Measurements from ENCODE around the gene GLA.

GLA gene

DNA sequence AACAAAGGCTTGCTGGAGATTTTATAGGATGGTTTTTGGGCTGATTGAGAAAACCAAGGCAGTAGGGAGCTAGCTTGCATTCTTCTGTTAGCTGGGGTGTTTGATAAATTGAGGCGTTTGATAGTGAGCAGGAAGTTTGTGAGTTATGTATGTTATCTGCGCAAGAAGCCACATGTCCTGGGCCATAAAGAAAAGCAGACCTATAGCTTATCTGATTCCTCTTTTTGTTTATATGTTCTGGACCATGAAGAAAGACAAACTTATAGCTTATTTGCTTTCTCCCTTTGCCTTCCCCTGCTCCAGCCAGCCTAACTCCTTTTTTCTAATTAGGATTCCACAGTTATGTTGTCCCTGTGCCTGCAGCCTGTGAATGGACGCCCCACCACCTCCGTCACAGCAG, 9.5 kb upstream of the GLA start:
- Histone ChIP-seq H3K36me3 (ENCODE audit: insufficient read depth, low read length) (peaks cover 8% of the 10 kb centered on the region), H3K4me2 (ENCODE audit: low read length) (no peak overlapping the region), H3K9ac (ENCODE audit: low read depth, low read length) (no peak overlapping the region), H3K4me3 (ENCODE audit: low read length) (no peak overlapping the region), H3K27me3 (ENCODE audit: control insufficient read depth, insufficient read depth, low read length) (no peaks in the 10 kb centered on the region), H3K4me1 (ENCODE audit: control insufficient read depth, insufficient read depth, low read length) (peaks cover 8% of the 10 kb centered on the region), H3K9me3 (replicated peaks; ENCODE audit: low read length) (no peaks in the 10 kb centered on the region)

DNA sequence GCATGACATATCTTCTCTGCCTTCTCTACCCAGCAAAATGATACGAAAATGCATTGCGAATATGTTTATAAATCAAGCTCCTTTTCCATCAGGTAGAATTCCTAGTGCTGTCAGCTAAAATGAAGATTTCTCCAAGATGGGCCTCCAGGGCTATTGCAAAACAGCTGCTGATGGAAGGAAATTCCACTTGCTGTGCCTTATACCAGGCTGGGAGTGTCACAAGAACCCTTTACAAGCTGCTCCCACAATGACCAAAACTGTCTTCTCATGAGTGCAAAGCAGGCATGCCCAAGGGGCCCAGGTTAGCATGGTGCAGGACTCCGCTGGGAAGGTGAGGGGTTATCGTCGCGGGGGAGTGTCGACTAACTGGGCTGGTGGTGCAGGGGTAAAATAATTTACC, 9.0 kb upstream of the GLA start:
- Histone ChIP-seq H3K9me3 (replicated peaks; ENCODE audit: low read length) (no peaks in the 10 kb centered on the region), H3K4me3 (ENCODE audit: low read length) (no peak overlapping the region), H3K36me3 (ENCODE audit: insufficient read depth, low read length) (peaks cover 13% of the 10 kb centered on the region), H3K27me3 (ENCODE audit: control insufficient read depth, insufficient read depth, low read length) (no peaks in the 10 kb centered on the region), H3K4me1 (ENCODE audit: control insufficient read depth, insufficient read depth, low read length) (peaks cover 8% of the 10 kb centered on the region), H3K4me2 (ENCODE audit: low read length) (no peak overlapping the region), H3K9ac (ENCODE audit: low read depth, low read length) (no peak overlapping the region)

DNA sequence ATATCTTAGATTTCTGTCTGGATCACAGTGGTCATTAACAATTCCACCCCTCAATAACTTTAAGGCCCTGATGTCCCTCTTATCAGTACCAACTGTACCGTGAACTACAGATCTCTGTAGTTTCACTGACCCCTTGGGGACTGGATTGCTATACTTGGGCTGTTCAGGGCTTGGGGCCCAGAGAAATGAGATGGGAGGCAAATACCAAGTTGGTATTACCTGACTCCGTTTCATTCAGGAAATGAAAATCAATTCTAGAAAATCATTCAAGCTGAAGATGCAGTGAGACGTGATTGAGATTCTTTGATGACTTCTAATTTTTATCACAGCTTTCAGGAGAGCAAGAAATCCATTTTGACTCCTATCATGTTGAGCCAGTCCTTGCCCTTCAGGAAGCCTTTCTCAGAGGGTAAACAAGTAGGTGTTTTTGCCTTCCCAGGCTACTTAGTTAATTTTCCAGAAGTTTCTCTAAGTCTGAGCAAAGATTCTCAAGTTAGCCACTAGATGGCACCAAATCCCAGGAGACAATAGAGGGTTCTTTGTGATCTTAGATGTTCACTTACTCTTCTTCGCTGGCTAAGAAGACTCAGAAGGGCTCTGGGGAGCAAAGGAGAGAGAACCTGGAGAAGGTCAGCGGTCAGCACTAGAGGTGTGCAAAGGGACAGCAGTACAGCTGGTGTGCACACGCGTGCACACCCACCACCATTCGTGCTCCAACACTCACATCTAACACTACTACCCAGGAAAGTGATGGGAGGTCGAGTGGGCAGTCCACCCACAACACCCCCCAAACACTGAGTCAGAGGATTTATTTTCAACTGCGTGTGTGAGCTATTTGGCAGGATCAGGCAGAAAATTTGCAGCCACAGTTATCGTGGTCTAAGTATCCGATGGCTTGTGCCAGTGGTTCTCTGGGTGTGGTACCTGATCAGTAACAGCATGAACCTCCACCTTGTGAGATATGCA, 7.7 kb upstream of the GLA start:
- Histone ChIP-seq H3K4me3 (ENCODE audit: low read length) (no peak overlapping the region), H3K4me1 (ENCODE audit: control insufficient read depth, insufficient read depth, low read length) (peaks cover 8% of the 10 kb centered on the region), H3K9me3 (replicated peaks; ENCODE audit: low read length) (no peaks in the 10 kb centered on the region), H3K4me2 (ENCODE audit: low read length) (peak overlapping the region; percentile 21), H3K36me3 (ENCODE audit: insufficient read depth, low read length) (peaks cover 14% of the 10 kb centered on the region), H3K9ac (ENCODE audit: low read depth, low read length) (no peak overlapping the region), H3K27me3 (ENCODE audit: control insufficient read depth, insufficient read depth, low read length) (no peaks in the 10 kb centered on the region)

DNA sequence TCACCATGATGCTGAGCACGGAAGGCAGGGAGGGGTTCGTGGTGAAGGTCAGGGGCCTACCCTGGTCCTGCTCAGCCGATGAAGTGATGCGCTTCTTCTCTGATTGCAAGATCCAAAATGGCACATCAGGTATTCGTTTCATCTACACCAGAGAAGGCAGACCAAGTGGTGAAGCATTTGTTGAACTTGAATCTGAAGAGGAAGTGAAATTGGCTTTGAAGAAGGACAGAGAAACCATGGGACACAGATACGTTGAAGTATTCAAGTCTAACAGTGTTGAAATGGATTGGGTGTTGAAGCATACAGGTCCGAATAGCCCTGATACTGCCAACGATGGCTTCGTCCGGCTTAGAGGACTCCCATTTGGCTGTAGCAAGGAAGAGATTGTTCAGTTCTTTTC, 4.3 kb upstream of the GLA start:
- Histone ChIP-seq H3K9ac (ENCODE audit: low read depth, low read length) (no peak overlapping the region), H3K4me2 (ENCODE audit: low read length) (no peak overlapping the region), H3K9me3 (replicated peaks; ENCODE audit: low read length) (no peaks in the 10 kb centered on the region), H3K36me3 (ENCODE audit: insufficient read depth, low read length) (peaks cover 14% of the 10 kb centered on the region), H3K4me3 (ENCODE audit: low read length) (no peak overlapping the region), H3K27me3 (ENCODE audit: control insufficient read depth, insufficient read depth, low read length) (no peaks in the 10 kb centered on the region), H3K4me1 (ENCODE audit: control insufficient read depth, insufficient read depth, low read length) (peaks cover 4% of the 10 kb centered on the region)

DNA sequence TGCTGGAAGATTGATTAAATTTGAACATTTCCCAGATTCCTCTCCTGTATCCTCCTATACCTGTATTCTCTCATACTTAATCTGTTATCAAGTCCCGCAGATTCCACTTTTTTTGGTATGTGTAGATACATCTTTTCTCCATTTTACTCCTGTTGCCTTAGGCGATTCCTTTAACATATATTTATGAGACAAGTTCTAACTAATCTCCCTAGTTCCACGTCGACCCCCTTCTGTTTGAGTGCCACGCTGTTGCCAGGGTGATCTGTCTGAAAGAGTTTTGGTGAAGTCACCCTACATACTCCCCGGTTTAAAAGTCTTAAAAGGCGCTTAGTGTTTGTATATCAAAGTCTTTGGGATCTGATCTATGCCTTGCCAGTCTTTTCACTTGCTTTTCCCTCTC, 2.7 kb upstream of the GLA start:
- H3K9me3 ChIP-seq (replicated peaks; ENCODE audit: low read length) = no peaks in the 10 kb centered on the region
- peak overlapping the region; percentile 98 for H3K9ac ChIP-seq (ENCODE audit: low read depth, low read length)
- H3K4me3 ChIP-seq (ENCODE audit: low read length) = peak overlapping the region; percentile 80
- H3K36me3 ChIP-seq (ENCODE audit: insufficient read depth, low read length) = peaks cover 14% of the 10 kb centered on the region
- H3K4me1 ChIP-seq (ENCODE audit: control insufficient read depth, insufficient read depth, low read length) = no peaks in the 10 kb centered on the region
- H3K4me2 ChIP-seq (ENCODE audit: low read length) = peak overlapping the region; percentile 84
- no peaks in the 10 kb centered on the region for H3K27me3 ChIP-seq (ENCODE audit: control insufficient read depth, insufficient read depth, low read length)

DNA sequence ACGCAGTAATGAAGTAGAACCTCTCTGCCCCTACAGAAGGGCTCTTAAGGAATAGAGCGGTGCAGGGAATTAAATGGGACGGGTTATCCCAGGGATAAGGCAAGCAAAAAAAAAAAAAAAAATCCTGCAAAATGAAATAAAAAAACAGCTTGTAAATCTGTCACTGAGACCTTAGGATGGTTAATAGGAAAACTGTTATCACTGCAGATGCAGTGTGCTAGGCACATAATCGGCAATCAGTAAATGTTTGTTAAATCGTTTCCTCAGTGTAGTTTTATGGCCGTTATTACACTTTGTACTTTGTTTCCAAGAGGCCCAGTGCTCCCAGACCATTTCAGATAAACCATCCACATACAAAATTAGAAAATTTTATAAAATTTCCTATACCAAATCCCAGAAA, 1.3 kb upstream of the GLA start:
- Histone ChIP-seq H3K4me2 (ENCODE audit: low read length) (peak overlapping the region; percentile 84), H3K9me3 (replicated peaks; ENCODE audit: low read length) (no peaks in the 10 kb centered on the region), H3K36me3 (ENCODE audit: insufficient read depth, low read length) (peaks cover 14% of the 10 kb centered on the region), H3K9ac (ENCODE audit: low read depth, low read length) (peak overlapping the region; percentile 98), H3K27me3 (ENCODE audit: control insufficient read depth, insufficient read depth, low read length) (no peaks in the 10 kb centered on the region), H3K4me1 (ENCODE audit: control insufficient read depth, insufficient read depth, low read length) (no peaks in the 10 kb centered on the region), H3K4me3 (ENCODE audit: low read length) (peak overlapping the region; percentile 80)

DNA sequence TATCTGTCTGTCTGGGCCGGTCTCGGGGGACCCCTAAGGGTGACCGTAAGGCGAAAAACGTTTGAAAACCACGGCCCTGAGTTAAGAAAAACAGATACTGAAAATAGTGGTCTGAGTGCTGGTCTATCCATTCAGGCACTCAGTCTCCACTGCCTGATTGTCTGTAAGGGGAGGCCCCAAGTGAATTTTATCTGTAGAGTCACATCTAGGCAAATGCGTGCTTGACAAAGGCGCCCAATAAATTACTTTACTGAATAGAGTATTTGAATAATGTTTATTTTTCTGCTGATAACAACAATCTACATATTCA, 762 bp upstream of the GLA start:
- Histone ChIP-seq H3K4me2 (ENCODE audit: low read length) (peak overlapping the region; percentile 84), H3K9me3 (replicated peaks; ENCODE audit: low read length) (no peaks in the 10 kb centered on the region), H3K27me3 (ENCODE audit: control insufficient read depth, insufficient read depth, low read length) (no peaks in the 10 kb centered on the region), H3K4me3 (ENCODE audit: low read length) (peak overlapping the region; percentile 80), H3K4me1 (ENCODE audit: control insufficient read depth, insufficient read depth, low read length) (no peaks in the 10 kb centered on the region), H3K36me3 (ENCODE audit: insufficient read depth, low read length) (peaks cover 14% of the 10 kb centered on the region), H3K9ac (ENCODE audit: low read depth, low read length) (peak overlapping the region; percentile 98)

DNA sequence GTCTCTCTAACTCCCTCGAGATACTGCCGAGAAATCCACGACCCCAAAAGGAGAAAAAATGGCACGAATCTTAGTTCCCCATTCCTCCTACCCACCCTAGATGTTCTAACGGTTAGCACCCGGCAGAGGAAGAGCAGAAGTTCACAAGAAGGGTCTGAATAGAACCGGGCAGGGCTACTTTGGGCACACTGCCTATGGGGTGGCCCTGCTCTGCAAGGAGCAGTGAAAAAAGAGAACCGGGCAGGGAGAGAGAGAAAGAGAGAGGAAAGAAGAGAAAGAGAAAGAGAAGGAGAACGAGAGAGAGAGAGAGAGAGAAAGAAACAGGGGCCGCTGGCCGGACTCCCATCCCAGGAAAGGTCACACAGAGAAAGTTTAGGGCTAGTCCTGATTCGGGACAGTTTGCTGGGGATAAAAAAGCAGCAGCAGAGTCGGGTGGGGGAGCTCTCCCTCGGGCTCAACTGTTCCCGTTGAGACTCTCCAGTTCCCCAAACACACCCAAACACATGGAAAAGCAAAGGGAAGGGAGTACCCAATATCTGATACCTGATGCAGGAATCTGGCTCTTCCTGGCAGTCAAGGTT, 468 bp downstream of the GLA start:
- peak overlapping the region; percentile 79 for H3K4me3 ChIP-seq (ENCODE audit: low read length)
- no peaks in the 10 kb centered on the region for H3K4me1 ChIP-seq (ENCODE audit: control insufficient read depth, insufficient read depth, low read length)
- peak overlapping the region; percentile 88 for H3K9ac ChIP-seq (ENCODE audit: low read depth, low read length)
- H3K27me3 ChIP-seq (ENCODE audit: control insufficient read depth, insufficient read depth, low read length) = no peaks in the 10 kb centered on the region
- H3K36me3 ChIP-seq (ENCODE audit: insufficient read depth, low read length) = peaks cover 7% of the 10 kb centered on the region
- H3K9me3 ChIP-seq (replicated peaks; ENCODE audit: low read length) = no peaks in the 10 kb centered on the region
- H3K4me2 ChIP-seq (ENCODE audit: low read length) = peak overlapping the region; percentile 82

DNA sequence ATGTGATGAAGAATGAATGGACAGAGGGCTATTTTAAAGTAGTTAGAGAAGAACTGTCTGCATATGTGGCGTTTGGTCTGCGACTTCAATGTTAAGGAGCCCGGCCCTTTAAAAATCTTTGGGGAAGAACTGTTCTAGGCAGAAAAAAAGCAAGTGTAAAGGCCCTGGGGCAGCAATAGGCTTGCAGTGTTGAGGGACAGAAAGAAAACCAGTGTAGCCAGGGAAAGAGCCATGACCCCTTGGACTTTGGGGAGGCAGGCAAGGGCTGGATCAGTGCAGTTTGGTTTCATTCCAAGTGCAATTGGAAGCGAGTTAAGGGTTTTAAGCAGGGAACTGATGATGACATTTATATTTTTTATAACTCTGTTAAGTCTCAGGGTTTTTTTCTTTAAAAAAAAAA, 7.9 kb downstream of the GLA start:
- Histone ChIP-seq H3K4me2 (ENCODE audit: low read length) (no peak overlapping the region), H3K4me3 (ENCODE audit: low read length) (no peak overlapping the region), H3K36me3 (ENCODE audit: insufficient read depth, low read length) (peaks cover 11% of the 10 kb centered on the region), H3K9ac (ENCODE audit: low read depth, low read length) (no peak overlapping the region), H3K27me3 (ENCODE audit: control insufficient read depth, insufficient read depth, low read length) (no peaks in the 10 kb centered on the region), H3K4me1 (ENCODE audit: control insufficient read depth, insufficient read depth, low read length) (no peaks in the 10 kb centered on the region), H3K9me3 (replicated peaks; ENCODE audit: low read length) (no peaks in the 10 kb centered on the region)

DNA sequence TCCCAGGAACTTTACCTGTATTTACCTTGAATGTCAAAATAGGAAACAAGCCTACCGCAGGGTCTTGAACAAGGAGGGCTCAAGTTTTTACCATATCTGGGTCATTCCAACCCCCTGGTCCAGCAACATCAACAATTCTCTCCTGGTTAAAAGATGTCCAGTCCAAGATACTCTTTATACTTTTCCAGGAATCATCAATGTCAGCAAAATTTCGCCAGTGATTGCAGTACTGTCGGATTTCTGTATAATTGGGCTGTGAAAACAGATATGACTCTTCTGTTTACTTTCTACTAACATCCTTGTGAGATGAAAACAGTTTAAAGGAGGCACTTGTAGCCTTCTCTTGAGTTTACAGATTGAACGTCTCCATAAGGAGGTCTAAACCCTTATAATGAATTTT, 9.0 kb downstream of the GLA start:
- Histone ChIP-seq H3K36me3 (ENCODE audit: insufficient read depth, low read length) (peaks cover 15% of the 10 kb centered on the region), H3K27me3 (ENCODE audit: control insufficient read depth, insufficient read depth, low read length) (no peaks in the 10 kb centered on the region), H3K4me2 (ENCODE audit: low read length) (no peak overlapping the region), H3K9ac (ENCODE audit: low read depth, low read length) (no peak overlapping the region), H3K4me1 (ENCODE audit: control insufficient read depth, insufficient read depth, low read length) (no peaks in the 10 kb centered on the region), H3K9me3 (replicated peaks; ENCODE audit: low read length) (no peaks in the 10 kb centered on the region), H3K4me3 (ENCODE audit: low read length) (no peak overlapping the region)

DNA sequence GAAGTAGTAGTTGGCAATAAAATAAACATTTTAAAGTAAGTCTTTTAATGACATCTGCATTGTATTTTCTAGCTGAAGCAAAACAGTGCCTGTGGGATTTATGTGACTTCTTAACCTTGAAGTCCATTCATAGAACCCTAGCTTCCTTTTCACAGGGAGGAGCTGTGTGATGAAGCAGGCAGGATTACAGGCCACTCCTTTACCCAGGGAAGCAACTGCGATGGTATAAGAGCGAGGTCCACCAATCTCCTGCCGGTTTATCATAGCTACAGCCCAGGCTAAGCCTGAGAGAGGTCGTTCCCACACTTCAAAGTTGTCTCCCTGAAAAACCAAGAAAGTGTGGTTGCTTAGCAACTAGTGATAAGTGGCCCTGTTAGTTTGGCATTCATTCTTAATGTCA, 9.9 kb downstream of the GLA start:
- Histone ChIP-seq H3K9me3 (replicated peaks; ENCODE audit: low read length) (no peaks in the 10 kb centered on the region), H3K27me3 (ENCODE audit: control insufficient read depth, insufficient read depth, low read length) (no peaks in the 10 kb centered on the region), H3K36me3 (ENCODE audit: insufficient read depth, low read length) (peaks cover 22% of the 10 kb centered on the region), H3K9ac (ENCODE audit: low read depth, low read length) (no peak overlapping the region), H3K4me1 (ENCODE audit: control insufficient read depth, insufficient read depth, low read length) (peaks cover 5% of the 10 kb centered on the region), H3K4me3 (ENCODE audit: low read length) (no peak overlapping the region), H3K4me2 (ENCODE audit: low read length) (no peak overlapping the region)

DNA sequence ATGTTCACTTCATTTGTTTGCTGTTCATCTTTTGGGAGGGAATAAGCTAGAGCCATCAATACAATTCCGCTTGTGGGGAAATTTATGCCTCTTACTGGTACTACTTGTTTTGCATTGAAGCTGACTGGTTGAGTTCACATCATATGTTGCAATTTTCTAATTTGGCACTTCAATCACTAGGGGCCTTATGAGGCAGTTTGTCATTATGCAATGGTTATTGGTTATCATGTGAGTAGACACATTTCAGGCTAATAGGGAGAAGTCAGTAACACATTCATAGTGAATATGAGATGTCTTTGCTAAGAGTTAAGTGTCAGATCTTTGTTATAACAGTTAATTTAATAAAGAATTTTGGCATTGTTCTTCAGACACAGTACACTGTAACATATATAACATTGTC, 11.9 kb downstream of the GLA start:
- H3K27me3 ChIP-seq (ENCODE audit: control insufficient read depth, insufficient read depth, low read length) = no peaks in the 10 kb centered on the region
- no peak overlapping the region for H3K9ac ChIP-seq (ENCODE audit: low read depth, low read length)
- H3K9me3 ChIP-seq (replicated peaks; ENCODE audit: low read length) = no peaks in the 10 kb centered on the region
- no peak overlapping the region for H3K4me3 ChIP-seq (ENCODE audit: low read length)
- peaks cover 9% of the 10 kb centered on the region for H3K4me1 ChIP-seq (ENCODE audit: control insufficient read depth, insufficient read depth, low read length)
- H3K4me2 ChIP-seq (ENCODE audit: low read length) = no peak overlapping the region
- H3K36me3 ChIP-seq (ENCODE audit: insufficient read depth, low read length) = peaks cover 33% of the 10 kb centered on the region

Data from skeletal muscle satellite cell (primary cell).